ENCODE results near the gene PBX1. TPM values are rescaled to one million over a fixed set of nuclear protein-coding genes. Genes with fewer than 3 reads are reported as not detected.

The PBX1 gene
- total RNA-seq, 4 donors from 2014 or later = 15.2 to 48.6 (median 23.5) TPM

GRCh38 chr1:164767752-164768402 lies 208.9 kb downstream of the PBX1 start:
- no peak for TF ChIP-seq CTCF (IDR thresholded peaks at IDR 0.05)
- H3K9me3 ChIP-seq = no peaks in the 10 kb centered on the region
- 49 to 86% methylated on average over 3 of the region's 3 CpGs for WGBS, 2 donors

GRCh38 chr1:164768619-164769018 lies 209.6 kb downstream of the PBX1 start:
- intact Hi-C loops (cut with DNase I) = no loop called here
- H3K4me3 ChIP-seq = no peak overlapping the region
- no peak for DNase-seq
- no peaks in the 10 kb centered on the region for H3K27me3 ChIP-seq
- WGBS, 2 donors = 79% methylated on average over 5 of the region's 5 CpGs
- H3K27ac ChIP-seq = peak overlapping the region in 3 of 4 donors; percentile 59 to 74 (median 62)
- peaks cover 24 to 83% (median 34%) of the 10 kb centered on the region in 3 donors for H3K4me1 ChIP-seq
- H3K9me3 ChIP-seq = no peaks in the 10 kb centered on the region
- no peaks in the 10 kb centered on the region for H3K36me3 ChIP-seq
- TF ChIP-seq CTCF (IDR thresholded peaks at IDR 0.05) (no peak), POLR2A (IDR thresholded peaks at IDR 0.05) (no peak)

More at GRCh38 chr1:164767752-164768402, 208.9 kb downstream of the PBX1 start:
- no peak for DNase-seq
- H3K27me3 ChIP-seq = no peaks in the 10 kb centered on the region
- intact Hi-C loops (cut with DNase I) = no loop called here
- no peak overlapping the region for H3K4me3 ChIP-seq
- no peaks in the 10 kb centered on the region for H3K36me3 ChIP-seq
- H3K4me1 ChIP-seq = peaks cover 22 to 76% (median 29%) of the 10 kb centered on the region in 3 donors
- peak overlapping the region in 3 of 4 donors; percentile 59 to 74 (median 62) for H3K27ac ChIP-seq

GRCh38 chr1:164769486-164770130 lies 210.6 kb downstream of the PBX1 start:
- Histone ChIP-seq H3K36me3 (no peaks in the 10 kb centered on the region), H3K27me3 (no peaks in the 10 kb centered on the region), H3K4me1 (peaks cover 24 to 93% (median 34%) of the 10 kb centered on the region in 3 donors), H3K9me3 (no peaks in the 10 kb centered on the region), H3K4me3 (no peak overlapping the region), H3K27ac (peak overlapping the region in 2 of 4 donors; percentile 10 to 12)
- intact Hi-C loops (cut with DNase I) = no loop called here
- DNase-seq = no peak
- 89 to 96% methylated on average over 2 of the region's 2 CpGs for WGBS, 2 donors
- no peak for TF ChIP-seq POLR2A (IDR thresholded peaks at IDR 0.05)
- TF ChIP-seq CTCF (IDR thresholded peaks at IDR 0.05) = no peak

- no peak for TF ChIP-seq CTCF (IDR thresholded peaks at IDR 0.05)
- no peak for TF ChIP-seq POLR2A (IDR thresholded peaks at IDR 0.05)
- H3K4me1 ChIP-seq = peaks cover 24 to 95% (median 32%) of the 10 kb centered on the region in 3 donors
- H3K27me3 ChIP-seq = no peaks in the 10 kb centered on the region
- 79 to 83% methylated on average over 2 of the region's 2 CpGs for WGBS, 2 donors
- intact Hi-C loops (cut with DNase I) = no loop called here
- no peak overlapping the region for H3K27ac ChIP-seq
- no peak for DNase-seq
- H3K36me3 ChIP-seq = no peaks in the 10 kb centered on the region
- H3K9me3 ChIP-seq = no peaks in the 10 kb centered on the region
- H3K4me3 ChIP-seq = no peak overlapping the region
Observed at GRCh38 chr1:164770131-164770529, 211.1 kb downstream of the PBX1 start.

DNA sequence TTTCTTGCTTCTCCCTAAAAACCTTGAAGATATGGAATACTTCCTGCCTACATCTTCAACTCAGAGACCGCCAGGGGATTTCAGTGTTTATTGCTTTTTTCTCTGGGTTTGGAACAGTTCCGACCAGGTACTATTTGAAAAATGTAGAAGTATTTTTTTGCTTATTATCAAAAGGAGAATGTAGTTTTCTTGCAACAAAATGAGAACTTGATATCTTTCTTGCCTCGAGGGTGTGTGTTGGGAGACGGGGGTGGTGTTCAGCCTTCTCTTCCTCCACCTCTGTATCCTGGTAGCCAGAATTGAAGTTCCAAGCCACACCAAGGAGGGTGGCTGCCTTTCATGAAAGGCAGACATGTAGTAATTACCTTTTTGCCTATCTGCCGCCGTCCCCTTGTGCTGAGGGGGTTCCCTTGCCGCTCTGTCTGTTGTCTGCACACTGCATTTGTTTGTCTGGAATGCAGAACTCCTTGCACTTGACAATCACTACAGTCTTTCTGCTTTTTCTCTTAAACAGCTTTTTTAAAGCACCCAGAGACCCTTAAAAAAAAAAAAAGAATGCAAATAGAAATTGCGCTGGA lies 212.1 kb downstream of the PBX1 start:
- WGBS, 2 donors = 49 to 57% methylated on average over 8 of the region's 8 CpGs
- peak overlapping the region; percentile 74 to 84 (median 84) for H3K27ac ChIP-seq

More for the DNA sequence above, 212.1 kb downstream of the PBX1 start:
- H3K4me3 ChIP-seq = no peak overlapping the region
- DNase-seq = no peak
- no peaks in the 10 kb centered on the region for H3K36me3 ChIP-seq
- H3K27me3 ChIP-seq = no peaks in the 10 kb centered on the region
- H3K9me3 ChIP-seq = no peaks in the 10 kb centered on the region
- intact Hi-C loops (cut with DNase I) = no loop called here
- TF ChIP-seq POLR2A (IDR thresholded peaks at IDR 0.05) (no peak), CTCF (IDR thresholded peaks at IDR 0.05) (no peak)
- H3K4me1 ChIP-seq = peaks cover 24 to 91% (median 29%) of the 10 kb centered on the region in 3 donors

Data from esophagus squamous epithelium (tissue), 5 donors.